ENCODE results near the gene GFRA4.

The GFRA4 gene

GRCh38 chr20:3687655-3688054 is 24.5 kb upstream of the GFRA4 start:
- H3K27ac Mint-ChIP-seq = no peak overlapping the region
- no peak overlapping the region for H3K4me3 Mint-ChIP-seq
- no peaks in the 10 kb centered on the region for H3K4me1 Mint-ChIP-seq
- H3K36me3 Mint-ChIP-seq = no peaks in the 10 kb centered on the region
- CTCF ChIA-PET = interaction anchor here (1.0 kb wide), 1 partner anchor 68 kb away, joined by 3 read pairs; no protein-coding TSS in a partner anchor
- H3K27me3 Mint-ChIP-seq = peaks cover 59% of the 10 kb centered on the region
- H3K9me3 Mint-ChIP-seq = no peaks in the 10 kb centered on the region
- no peak for DNase-seq

- no peaks in the 10 kb centered on the region for H3K4me1 Mint-ChIP-seq
- no peaks in the 10 kb centered on the region for H3K36me3 Mint-ChIP-seq
- DNase-seq = no peak
- H3K27ac Mint-ChIP-seq = no peak overlapping the region
- no peaks in the 10 kb centered on the region for H3K9me3 Mint-ChIP-seq
- no peak overlapping the region for H3K4me3 Mint-ChIP-seq
- CTCF ChIA-PET = no interaction called here
- H3K27me3 Mint-ChIP-seq = peaks cover 66% of the 10 kb centered on the region
Observed at GRCh38 chr20:3686867-3687321, 23.7 kb upstream of the GFRA4 start.

DNA sequence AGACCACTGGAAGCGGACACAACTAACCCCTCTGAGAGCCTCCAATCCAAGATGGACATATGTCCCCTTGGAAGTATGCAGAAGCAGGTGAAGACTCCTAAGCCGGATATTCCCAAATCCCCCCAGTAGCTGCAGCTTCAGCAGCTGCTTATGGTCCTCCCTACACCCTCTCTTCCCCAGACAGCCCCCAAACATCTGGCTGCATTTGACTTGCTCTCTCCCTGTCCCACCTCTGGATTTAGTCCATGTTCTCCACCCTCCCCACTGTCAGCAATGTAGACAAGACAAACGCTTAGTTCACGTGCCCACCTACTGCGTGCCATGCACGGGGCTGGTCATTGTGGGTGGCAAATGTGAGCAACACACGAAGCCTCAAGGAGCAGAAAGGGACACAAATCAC is 23.2 kb upstream of the GFRA4 start:
- CTCF ChIA-PET = no interaction called here
- DNase-seq = no peak
- Mint-ChIP-seq H3K36me3 (no peaks in the 10 kb centered on the region), H3K4me1 (no peaks in the 10 kb centered on the region), H3K27me3 (peaks cover 71% of the 10 kb centered on the region), H3K9me3 (no peaks in the 10 kb centered on the region), H3K27ac (no peak overlapping the region), H3K4me3 (no peak overlapping the region)

DNA sequence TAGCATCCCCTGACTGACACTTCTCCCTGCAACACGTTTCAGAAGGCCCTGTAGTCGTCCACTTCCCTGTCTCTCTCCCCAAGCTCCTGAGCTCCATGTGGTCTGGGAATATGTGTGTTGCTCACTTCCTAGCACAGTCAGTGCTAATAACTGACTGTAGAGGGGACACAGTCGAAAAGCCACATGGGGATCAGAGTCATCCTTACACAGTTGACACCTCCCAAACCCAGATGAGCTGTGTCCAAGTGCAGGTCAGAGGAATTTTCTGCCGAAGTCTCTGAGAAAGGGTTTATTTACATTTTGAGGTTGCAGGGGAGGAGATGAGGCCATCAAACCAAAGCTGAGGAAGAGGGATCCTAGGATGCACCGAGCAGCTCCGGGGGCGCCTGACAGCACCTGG is 22.1 kb upstream of the GFRA4 start:
- CTCF ChIA-PET = no interaction called here
- no peaks in the 10 kb centered on the region for H3K36me3 Mint-ChIP-seq

GRCh38 chr20:3681931-3682781 is 19.0 kb upstream of the GFRA4 start, which contains the start of gene ADAM33:
ADAM33 (minus strand) TSS chr20:3682010; CDS start chr20:3682004, 6 bp downstream.
- CTCF ChIA-PET = no interaction called here
- Mint-ChIP-seq H3K9me3 (no peaks in the 10 kb centered on the region), H3K27ac (no peak within 1 kb of the TSS), H3K36me3 (no peaks in the 10 kb centered on the region), H3K27me3 (peaks cover 96% of the 10 kb centered on the region), H3K4me1 (no peaks in the 10 kb centered on the region), H3K4me3 (no peak within 1 kb of the TSS)
- DNase-seq = no peak

More for the DNA sequence above, 22.1 kb upstream of the GFRA4 start:
- peaks cover 82% of the 10 kb centered on the region for H3K27me3 Mint-ChIP-seq
- no peaks in the 10 kb centered on the region for H3K9me3 Mint-ChIP-seq
- no peak overlapping the region for H3K4me3 Mint-ChIP-seq
- H3K4me1 Mint-ChIP-seq = no peaks in the 10 kb centered on the region
- no peak for DNase-seq
- H3K27ac Mint-ChIP-seq = no peak overlapping the region

- Mint-ChIP-seq H3K36me3 (no peaks in the 10 kb centered on the region), H3K9me3 (no peaks in the 10 kb centered on the region), H3K4me3 (no peak overlapping the region), H3K4me1 (peaks cover 3% of the 10 kb centered on the region), H3K27me3 (peaks cover 96% of the 10 kb centered on the region), H3K27ac (no peak overlapping the region)
- no peak for DNase-seq
- CTCF ChIA-PET = interaction anchor here (0.6 to 1.1 kb wide), 2 partner anchors 30 to 566 kb away, joined by 3 read pairs; no protein-coding TSS in a partner anchor
Observed at GRCh38 chr20:3681352-3681930, 18.2 kb upstream of the GFRA4 start.

- CTCF ChIA-PET = interaction anchor here (0.6 to 1.1 kb wide), 2 partner anchors 30 to 565 kb away, joined by 3 read pairs; no protein-coding TSS in a partner anchor
- no peak overlapping the region for H3K4me3 Mint-ChIP-seq
- H3K27ac Mint-ChIP-seq = no peak overlapping the region
- peaks cover 3% of the 10 kb centered on the region for H3K4me1 Mint-ChIP-seq
- no peak for DNase-seq
- no peaks in the 10 kb centered on the region for H3K9me3 Mint-ChIP-seq
- peaks cover 98% of the 10 kb centered on the region for H3K27me3 Mint-ChIP-seq
- no peaks in the 10 kb centered on the region for H3K36me3 Mint-ChIP-seq
Observed at GRCh38 chr20:3680701-3681351, 17.6 kb upstream of the GFRA4 start.

- CTCF ChIA-PET = interaction anchor here (0.9 to 1.4 kb wide), 4 partner anchors 28 to 34 kb away, joined by 3 to 4 read pairs (median 4); no protein-coding TSS in a partner anchor
- DNase-seq = no peak
- H3K27me3 Mint-ChIP-seq = peaks cover 98% of the 10 kb centered on the region
Observed at GRCh38 chr20:3679749-3680700, 16.8 kb upstream of the GFRA4 start.

DNA sequence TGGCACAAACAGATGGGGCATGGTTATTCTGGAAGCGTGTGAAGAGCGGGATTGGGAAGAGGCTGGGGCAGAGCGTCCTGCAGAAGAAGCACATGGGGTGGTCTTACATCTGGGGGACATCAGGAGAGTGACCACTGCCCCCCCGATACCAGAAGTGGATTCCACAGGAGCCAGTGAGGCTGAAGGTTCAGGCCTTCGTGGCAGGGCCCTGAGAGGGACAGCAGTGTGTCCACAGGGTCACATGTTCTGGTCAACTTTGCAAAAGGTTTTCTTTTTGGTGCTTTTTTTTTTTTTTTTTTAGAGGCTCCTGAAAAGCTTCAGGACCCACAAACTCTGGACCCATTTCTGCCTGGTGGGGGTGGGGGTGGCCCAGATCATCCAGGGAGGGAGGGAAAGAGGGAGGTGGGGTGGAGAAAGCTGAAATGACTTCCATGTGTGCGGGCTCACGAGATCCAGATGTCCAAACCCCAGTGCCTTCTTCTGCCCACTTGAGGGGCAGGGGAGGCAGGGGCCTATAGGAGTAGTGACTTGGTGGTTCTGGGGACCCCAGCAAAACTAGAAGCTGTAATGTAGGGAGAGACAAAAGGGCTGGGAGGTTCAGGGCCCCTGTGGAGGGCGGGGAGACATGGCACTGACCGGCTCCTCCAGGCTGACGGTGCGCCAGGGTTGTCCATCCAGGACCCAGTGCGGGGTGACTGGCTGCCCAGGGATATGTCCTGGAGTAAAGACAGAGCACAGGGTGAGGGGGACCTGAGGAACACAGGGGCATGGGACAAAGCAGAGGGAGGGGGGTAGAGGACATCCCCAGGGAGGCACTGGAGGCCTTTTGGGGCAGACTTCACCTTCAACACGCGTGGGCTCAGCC is 15.9 kb upstream of the GFRA4 start:
- Mint-ChIP-seq H3K27ac (no peak overlapping the region), H3K27me3 (peaks cover 99% of the 10 kb centered on the region), H3K4me3 (no peak overlapping the region), H3K4me1 (peaks cover 6% of the 10 kb centered on the region), H3K9me3 (no peaks in the 10 kb centered on the region), H3K36me3 (no peaks in the 10 kb centered on the region)
- no peak for DNase-seq
- CTCF ChIA-PET = interaction anchor here (0.9 to 1.4 kb wide), 4 partner anchors 29 to 116 kb away, joined by 3 to 4 read pairs (median 4); no protein-coding TSS in a partner anchor

More at GRCh38 chr20:3679749-3680700, 16.8 kb upstream of the GFRA4 start:
- Mint-ChIP-seq H3K4me1 (peaks cover 3% of the 10 kb centered on the region), H3K4me3 (no peak overlapping the region), H3K9me3 (no peaks in the 10 kb centered on the region), H3K27ac (no peak overlapping the region), H3K36me3 (no peaks in the 10 kb centered on the region)

- DNase-seq = no peak
- Mint-ChIP-seq H3K4me1 (peaks cover 6% of the 10 kb centered on the region), H3K4me3 (no peak overlapping the region), H3K27ac (no peak overlapping the region), H3K36me3 (no peaks in the 10 kb centered on the region), H3K27me3 (peaks cover 98% of the 10 kb centered on the region), H3K9me3 (no peaks in the 10 kb centered on the region)
- CTCF ChIA-PET = interaction anchor here (1.0 to 2.5 kb wide), 7 partner anchors 30 to 115 kb away, joined by 3 to 35 read pairs (median 4); no protein-coding TSS in a partner anchor
Observed at GRCh38 chr20:3678198-3678597, 15.0 kb upstream of the GFRA4 start.

DNA sequence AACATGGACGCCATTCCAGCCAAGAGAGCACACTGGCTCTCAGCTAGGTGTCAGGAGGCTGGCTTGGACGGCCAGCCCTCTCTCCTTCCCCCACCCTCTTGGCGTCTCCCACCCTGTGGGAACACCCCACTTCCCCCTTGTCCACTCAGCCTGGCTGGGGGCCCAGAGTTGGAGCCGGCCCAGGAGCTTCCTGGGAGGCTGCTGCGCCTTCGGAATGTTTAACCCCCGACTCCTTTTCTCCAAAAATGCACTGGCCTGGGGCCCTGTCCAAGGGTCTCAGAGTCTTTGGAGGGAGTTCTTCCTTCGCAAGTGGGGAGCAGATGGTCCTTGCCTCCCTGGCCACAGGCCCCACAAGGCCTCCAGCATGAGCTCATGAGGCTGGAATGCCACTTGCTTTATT is 14.5 kb upstream of the GFRA4 start:
- Mint-ChIP-seq H3K9me3 (no peaks in the 10 kb centered on the region), H3K27me3 (peaks cover 98% of the 10 kb centered on the region), H3K27ac (no peak overlapping the region), H3K36me3 (no peaks in the 10 kb centered on the region), H3K4me1 (peaks cover 9% of the 10 kb centered on the region), H3K4me3 (no peak overlapping the region)
- CTCF ChIA-PET = interaction anchor here (1.2 to 2.5 kb wide), 6 partner anchors 9 to 114 kb away, joined by 3 to 35 read pairs (median 8); no protein-coding TSS in a partner anchor
- no peak for DNase-seq

DNA sequence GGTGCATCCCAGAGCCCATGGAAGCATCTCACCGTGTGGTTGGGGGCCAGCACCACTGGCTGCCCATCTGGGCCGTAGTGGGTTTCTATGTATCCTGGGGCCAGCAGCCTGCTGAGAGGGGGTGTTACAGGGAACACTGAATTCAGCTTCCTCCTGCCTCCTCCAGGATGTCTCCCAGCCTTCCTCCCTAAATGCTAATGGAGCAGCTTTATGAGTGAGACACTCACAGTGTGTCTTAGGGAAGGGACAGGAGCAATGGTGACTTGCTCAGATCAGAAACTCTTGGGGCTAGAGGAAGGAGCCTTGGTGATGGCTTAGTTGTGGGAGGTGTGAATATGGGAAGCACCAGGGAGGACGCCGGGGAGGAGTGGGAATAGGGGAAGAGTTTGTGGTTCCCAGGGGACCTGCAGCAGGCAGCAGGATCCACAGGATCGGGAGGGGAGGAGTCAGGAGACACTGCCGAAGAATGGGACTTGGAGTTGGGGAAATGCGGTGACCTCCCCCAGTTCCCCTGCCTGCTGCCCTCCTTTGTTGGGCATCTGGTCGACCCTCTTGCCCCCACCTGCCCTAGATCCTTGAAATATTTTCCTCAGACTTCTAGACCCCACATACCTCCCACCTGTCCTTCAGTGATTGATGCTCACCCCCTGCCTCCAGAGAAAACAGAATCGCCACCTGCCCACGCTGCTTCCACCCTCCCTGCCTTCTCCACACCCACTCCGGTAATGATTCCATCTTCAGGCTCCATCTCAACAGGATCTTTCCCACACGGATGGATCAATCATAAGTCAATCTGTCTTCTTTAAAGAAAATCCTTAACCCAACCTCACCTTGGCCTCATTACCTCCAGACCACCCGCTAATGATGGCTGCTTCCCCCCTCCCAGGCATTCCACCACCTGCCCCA is 12.0 kb upstream of the GFRA4 start:
- Mint-ChIP-seq H3K27me3 (peaks cover 98% of the 10 kb centered on the region), H3K9me3 (no peaks in the 10 kb centered on the region), H3K4me1 (peaks cover 14% of the 10 kb centered on the region), H3K27ac (no peak overlapping the region), H3K4me3 (no peak overlapping the region), H3K36me3 (no peaks in the 10 kb centered on the region)
- no peak for DNase-seq
- CTCF ChIA-PET = interaction anchor here (0.7 to 2.5 kb wide), 9 partner anchors 9 to 113 kb away, joined by 3 to 35 read pairs (median 4); partner anchors contain the start of gene ADISSP

All from activated naive CD4-positive, alpha-beta T cell treated with anti-CD3 and anti-CD28 coated beads, Interleukin-2, amount 10 ng/mL, durations not matched to agents 7 days and 5 days (primary cell).